NCI-H2107 treated with DMSO at 0.1 percent for 48 hours (cell line): ENCODE measurements around the gene SYCP1.
"Not testable (repeated sequence)": the region's sequence is repeated elsewhere in the genome, so short reads cannot be mapped to it uniquely, and the experiment has no call there.

Experiments used
- DNase-seq: peaks from one replicate; lab custom pipeline; 2025; ENCODE audit not compliant: unreplicated experiment; lab: John Stamatoyannopoulos, UW

SYCP1 gene, protein sequence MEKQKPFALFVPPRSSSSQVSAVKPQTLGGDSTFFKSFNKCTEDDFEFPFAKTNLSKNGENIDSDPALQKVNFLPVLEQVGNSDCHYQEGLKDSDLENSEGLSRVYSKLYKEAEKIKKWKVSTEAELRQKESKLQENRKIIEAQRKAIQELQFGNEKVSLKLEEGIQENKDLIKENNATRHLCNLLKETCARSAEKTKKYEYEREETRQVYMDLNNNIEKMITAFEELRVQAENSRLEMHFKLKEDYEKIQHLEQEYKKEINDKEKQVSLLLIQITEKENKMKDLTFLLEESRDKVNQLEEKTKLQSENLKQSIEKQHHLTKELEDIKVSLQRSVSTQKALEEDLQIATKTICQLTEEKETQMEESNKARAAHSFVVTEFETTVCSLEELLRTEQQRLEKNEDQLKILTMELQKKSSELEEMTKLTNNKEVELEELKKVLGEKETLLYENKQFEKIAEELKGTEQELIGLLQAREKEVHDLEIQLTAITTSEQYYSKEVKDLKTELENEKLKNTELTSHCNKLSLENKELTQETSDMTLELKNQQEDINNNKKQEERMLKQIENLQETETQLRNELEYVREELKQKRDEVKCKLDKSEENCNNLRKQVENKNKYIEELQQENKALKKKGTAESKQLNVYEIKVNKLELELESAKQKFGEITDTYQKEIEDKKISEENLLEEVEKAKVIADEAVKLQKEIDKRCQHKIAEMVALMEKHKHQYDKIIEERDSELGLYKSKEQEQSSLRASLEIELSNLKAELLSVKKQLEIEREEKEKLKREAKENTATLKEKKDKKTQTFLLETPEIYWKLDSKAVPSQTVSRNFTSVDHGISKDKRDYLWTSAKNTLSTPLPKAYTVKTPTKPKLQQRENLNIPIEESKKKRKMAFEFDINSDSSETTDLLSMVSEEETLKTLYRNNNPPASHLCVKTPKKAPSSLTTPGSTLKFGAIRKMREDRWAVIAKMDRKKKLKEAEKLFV

GRCh38 chr1:114854693-114855320 lies at the start of gene SYCP1:
Gene SYCP1 (plus strand): TSS chr1:114854863. CDS start chr1:114855465, 602 bp downstream.
- no peak for DNase-seq

DNA sequence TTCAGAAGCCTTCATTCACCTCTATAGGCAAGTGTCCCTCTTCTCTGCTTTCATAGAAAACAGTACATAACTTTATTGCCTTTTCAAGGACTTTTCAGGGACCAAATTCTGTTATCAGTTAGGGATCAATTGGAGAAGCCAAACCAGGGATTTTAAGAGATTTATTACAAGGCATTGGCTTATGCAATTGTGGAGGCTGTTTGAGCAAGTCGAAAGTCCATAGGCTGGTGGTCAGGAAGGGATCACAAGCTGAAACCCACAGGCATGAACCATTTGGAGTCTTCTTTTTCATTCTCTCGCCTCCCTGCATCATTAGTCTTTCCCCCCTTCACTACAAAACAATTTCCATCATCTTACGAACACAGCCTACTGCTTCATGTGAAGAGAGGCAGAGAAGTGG lies 34.8 kb upstream of the SYCP1 start:
- no peak for DNase-seq

GRCh38 chr1:114820392-114820791 lies 34.3 kb upstream of the SYCP1 start:
- DNase-seq: no peak

- no peak for DNase-seq
Observed at GRCh38 chr1:114821978-114822377, 32.7 kb upstream of the SYCP1 start.

GRCh38 chr1:114828251-114828650 lies 26.4 kb upstream of the SYCP1 start:
- no peak for DNase-seq

DNA sequence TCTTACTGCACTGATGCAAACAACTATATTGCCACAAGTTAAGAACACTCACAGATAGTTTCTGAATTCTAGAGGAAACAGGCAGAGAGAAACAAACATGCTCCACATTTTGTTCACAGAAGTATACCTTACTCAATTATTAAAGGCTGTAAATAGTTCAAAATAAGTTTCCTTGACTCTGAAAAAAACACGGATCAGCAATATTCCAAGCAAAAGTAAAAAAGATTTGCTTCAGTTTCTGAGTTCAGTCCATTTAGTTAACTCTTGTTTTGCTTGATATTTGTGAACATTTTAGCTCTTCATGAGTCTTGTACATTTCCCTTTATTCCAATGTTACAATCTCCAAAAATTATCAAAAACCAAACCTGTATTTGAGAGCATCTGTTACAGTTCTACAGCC lies 24.6 kb upstream of the SYCP1 start:
- DNase-seq: not testable (repeated sequence)

GRCh38 chr1:114831276-114831994 lies 23.2 kb upstream of the SYCP1 start:
- DNase-seq: no peak

- DNase-seq: no peak
Observed at GRCh38 chr1:114832057-114832456, 22.6 kb upstream of the SYCP1 start.

- no peak for DNase-seq
Observed at GRCh38 chr1:114833421-114833820, 21.2 kb upstream of the SYCP1 start.

- no peak for DNase-seq
Observed at GRCh38 chr1:114844270-114844669, 10.4 kb upstream of the SYCP1 start.

DNA sequence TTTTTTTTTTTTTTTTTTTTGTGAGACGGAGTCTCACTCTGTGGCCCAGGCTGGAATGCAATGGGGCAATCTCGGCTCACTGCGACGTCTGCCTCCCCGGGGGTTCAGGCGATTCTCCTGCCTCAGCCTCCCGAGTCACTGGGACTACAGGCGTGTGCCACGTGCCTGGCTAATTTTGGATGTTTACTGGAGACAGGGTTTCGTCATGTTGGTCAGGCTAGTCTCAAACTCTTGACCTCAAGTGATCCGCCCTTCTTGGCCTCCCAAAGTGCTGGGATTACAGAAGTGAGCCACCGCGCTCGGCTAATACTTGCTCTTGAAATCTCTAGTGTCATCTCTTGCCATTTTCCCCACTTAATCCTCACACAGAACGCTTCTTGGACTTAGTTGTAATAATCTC lies 1.1 kb upstream of the SYCP1 start:
- DNase-seq: no peak

GRCh38 chr1:114861384-114861783 lies 6.7 kb downstream of the SYCP1 start:
- no peak for DNase-seq

GRCh38 chr1:114892194-114892918 lies 37.7 kb downstream of the SYCP1 start:
- no peak for DNase-seq

DNA sequence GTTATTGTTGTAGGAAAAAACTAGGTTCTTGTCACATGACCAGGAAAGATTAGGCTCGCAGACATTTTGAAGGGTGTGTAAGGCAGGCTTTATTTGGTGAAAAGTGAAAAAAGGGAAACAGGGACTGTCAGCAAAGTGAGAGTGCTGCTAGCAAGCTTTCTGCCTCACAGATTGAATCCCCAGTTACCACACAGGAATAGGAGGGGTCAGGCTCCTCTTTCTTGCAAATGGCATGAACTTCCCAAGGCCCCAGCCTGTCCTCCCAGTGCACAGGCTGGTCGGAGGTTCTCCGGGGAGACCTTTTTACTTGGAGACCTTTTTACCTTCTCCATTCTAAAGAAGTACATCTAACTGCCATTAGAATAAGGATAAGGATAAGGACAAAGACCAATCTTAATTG lies 42.1 kb downstream of the SYCP1 start:
- DNase-seq: no peak

DNA sequence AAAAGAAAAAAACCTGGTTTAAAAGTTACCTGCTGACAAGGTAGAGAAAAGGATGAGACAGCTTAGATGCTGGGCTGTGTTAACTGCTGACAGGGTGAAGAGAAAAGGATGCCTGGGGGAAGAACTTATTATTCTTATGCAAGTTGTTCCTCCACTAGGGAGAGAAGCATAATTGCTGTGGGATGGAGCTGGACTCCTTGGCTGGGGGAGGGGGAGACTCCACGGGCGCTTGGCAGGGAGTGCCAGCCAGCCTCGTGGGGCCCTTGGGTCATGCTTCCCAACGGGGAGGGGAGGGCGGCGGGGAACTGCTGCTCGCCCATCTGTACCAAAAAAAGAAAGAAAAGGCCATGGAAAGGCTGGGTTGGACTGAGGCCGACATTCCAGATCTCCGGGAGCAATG lies 47.2 kb downstream of the SYCP1 start:
- DNase-seq: no peak

- DNase-seq: no peak
Observed at GRCh38 chr1:114902343-114902742, 47.7 kb downstream of the SYCP1 start.

GRCh38 chr1:114903480-114903879 lies 48.8 kb downstream of the SYCP1 start:
- no peak for DNase-seq

GRCh38 chr1:114915720-114916119 lies 61.1 kb downstream of the SYCP1 start:
- not testable (repeated sequence) for DNase-seq

GRCh38 chr1:114926607-114927006 lies 71.9 kb downstream of the SYCP1 start:
- DNase-seq: no peak

DNA sequence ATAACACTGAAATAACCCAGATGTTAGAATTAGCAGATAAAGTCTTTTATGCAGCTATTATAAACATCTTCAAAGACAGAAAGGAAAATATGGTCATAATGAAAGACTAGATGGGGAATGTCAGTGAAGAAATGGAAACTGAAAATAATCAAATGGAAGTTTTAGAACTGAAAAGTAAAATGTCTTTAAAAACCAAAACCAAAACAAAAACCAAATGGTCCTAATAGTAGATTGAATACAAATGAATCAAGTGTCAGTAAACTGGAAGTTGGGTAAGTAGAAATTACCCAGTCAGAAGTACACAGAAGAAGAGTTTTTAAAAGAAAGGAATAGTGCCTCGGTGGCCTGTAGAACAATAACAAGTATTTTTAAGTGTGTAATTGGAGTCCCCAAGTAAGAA lies 72.7 kb downstream of the SYCP1 start:
- DNase-seq: no peak
